ENCODE data around the gene VRTN.

DNA sequence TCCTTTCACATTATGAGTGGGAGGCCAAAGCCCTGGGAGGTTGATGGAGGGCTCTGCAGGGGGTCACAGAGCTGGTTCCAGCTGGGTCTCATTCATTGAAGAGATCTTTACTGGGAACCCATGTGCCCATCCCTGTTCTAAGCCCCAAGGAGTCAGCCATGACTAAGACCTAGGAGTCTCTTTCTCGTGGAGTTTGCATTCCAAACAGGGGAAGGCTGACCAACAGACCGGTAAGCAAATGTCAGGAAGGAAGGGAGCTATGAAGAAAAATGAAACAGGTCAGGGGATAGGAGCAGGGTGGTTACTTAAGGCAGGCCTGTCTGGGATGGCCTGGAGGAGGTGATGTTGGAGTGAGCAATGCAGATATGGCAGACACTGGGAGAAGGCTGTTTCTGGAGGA lies 46.3 kb downstream of the VRTN start:
- TF ChIP-seq POLR2A (IDR thresholded peaks at IDR 0.05; ENCODE audit: low read length): no peak
- no peak for TF ChIP-seq GATA1 (IDR thresholded peaks at IDR 0.05; ENCODE audit: low read depth, low read length)
